Activated naive CD8-positive, alpha-beta T cell (primary cell): ENCODE measurements around the gene MSH3.
A peak's percentile ranks its signal among the peaks of the same experiment; 100 is the strongest.

Experiments
- H3K27ac Mint-ChIP-seq: one replicate; pipeline ENCODE4 v1.8.0; 2021; ENCODE audit warnings: mixed read lengths
- H3K27me3 Mint-ChIP-seq: one replicate; pipeline ENCODE4 v1.8.0; 2021; ENCODE audit warnings: mixed read lengths
- H3K36me3 Mint-ChIP-seq: one replicate; pipeline ENCODE4 v1.8.0; 2021; ENCODE audit warnings: mixed read lengths
- H3K4me1 Mint-ChIP-seq: one replicate; pipeline ENCODE4 v1.8.0; 2021; ENCODE audit warnings: low read depth, mixed read lengths
- H3K4me3 Mint-ChIP-seq: one replicate; pipeline ENCODE4 v1.8.0; 2021; ENCODE audit warnings: mild to moderate bottlenecking, mixed read lengths
- H3K9me3 Mint-ChIP-seq: one replicate; pipeline ENCODE4 v1.8.0; 2021; ENCODE audit warnings: low read depth, mixed read lengths

MSH3 gene

DNA sequence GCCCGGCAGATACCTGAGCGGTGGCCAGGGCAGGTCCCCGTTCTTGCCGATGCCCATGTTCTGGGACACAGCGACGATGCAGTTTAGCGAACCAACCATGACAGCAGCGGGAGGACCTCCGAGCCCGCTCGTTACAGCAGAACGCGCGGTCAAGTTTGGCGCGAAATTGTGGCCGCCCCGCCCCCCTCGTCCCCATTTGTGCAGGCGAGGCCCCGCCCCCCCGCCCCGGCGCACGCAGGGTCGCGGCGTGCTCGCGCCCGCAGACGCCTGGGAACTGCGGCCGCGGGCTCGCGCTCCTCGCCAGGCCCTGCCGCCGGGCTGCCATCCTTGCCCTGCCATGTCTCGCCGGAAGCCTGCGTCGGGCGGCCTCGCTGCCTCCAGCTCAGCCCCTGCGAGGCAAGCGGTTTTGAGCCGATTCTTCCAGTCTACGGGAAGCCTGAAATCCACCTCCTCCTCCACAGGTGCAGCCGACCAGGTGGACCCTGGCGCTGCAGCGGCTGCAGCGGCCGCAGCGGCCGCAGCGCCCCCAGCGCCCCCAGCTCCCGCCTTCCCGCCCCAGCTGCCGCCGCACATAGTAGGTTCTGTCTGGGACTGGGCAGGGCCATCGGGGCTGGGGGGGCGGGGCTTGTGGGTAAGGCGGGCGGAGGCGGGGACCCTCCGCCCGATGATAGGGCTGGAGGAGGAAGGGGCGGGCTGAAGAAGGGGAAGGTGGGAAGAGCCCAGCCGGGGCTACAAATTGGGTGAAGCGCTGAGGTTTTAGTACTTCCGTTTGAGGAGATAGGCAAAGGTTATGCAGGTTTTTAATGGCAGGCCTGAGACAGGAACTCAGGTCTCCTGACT is at the start of gene MSH3, which contains the start of gene DHFR:
TSS of gene MSH3 (plus strand) at position 262 of the 840 bp plus-strand sequence. CDS start at position 338, 76 bp downstream.
TSS of gene DHFR (minus strand) at position 593 of the 840 bp plus-strand sequence. CDS start at position 99, 494 bp downstream.
- Mint-ChIP-seq H3K9me3 (no peaks in the 10 kb centered on the region), H3K27ac (peak within 1 kb of the TSS; percentile 98), H3K4me3 (peak within 1 kb of the TSS; percentile 95), H3K4me1 (peaks cover 31% of the 10 kb centered on the region), H3K36me3 (peaks cover 9% of the 10 kb centered on the region), H3K27me3 (no peaks in the 10 kb centered on the region)

DNA sequence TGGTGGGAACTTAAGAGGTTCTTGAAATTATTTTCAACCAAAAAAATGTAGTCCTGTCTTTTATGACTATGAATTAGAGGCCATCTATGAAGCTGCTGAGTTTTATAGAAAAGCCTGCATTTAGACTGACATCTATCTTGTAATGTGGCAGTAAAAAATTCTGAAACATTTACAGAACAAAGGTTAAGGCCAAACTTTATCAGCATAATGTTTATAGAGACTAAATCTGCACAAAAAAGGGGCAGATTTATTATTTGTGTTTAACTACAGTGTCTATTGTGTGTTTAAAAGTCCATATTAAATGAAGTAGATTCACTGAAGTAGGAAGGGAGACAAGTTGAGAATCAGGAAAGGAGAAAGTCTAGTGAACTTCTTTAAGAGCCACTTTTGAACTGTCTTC is 47.1 kb upstream of the MSH3 start:
- Mint-ChIP-seq H3K4me1 (no peaks in the 10 kb centered on the region), H3K9me3 (no peaks in the 10 kb centered on the region), H3K27ac (no peak overlapping the region), H3K27me3 (no peaks in the 10 kb centered on the region), H3K36me3 (peaks cover 10% of the 10 kb centered on the region), H3K4me3 (no peak overlapping the region)

DNA sequence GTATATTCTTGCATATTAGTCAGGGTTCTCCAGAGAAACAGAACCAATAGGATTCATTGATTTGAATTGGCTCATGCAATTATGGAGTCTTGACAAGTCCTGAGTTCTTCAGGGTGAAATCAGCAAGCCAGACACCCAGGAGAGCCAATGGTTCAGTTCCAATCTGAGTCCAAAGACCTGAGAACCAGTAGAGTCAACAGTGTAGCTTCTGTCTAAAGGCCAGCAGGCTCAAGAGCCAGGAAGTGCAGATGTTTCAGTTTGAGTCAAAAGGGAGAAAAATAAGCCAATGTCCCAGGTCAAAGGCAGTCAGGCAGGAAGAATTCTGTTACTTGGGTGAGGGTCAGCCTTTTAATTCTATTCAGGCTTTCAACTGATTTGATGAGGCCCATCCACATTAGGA is 46.6 kb upstream of the MSH3 start:
- no peak overlapping the region for H3K27ac Mint-ChIP-seq
- no peaks in the 10 kb centered on the region for H3K4me1 Mint-ChIP-seq
- no peaks in the 10 kb centered on the region for H3K9me3 Mint-ChIP-seq
- H3K36me3 Mint-ChIP-seq, result peaks cover 10% of the 10 kb centered on the region
- H3K4me3 Mint-ChIP-seq, result no peak overlapping the region
- no peaks in the 10 kb centered on the region for H3K27me3 Mint-ChIP-seq

- Mint-ChIP-seq H3K4me3 (no peak overlapping the region), H3K4me1 (no peaks in the 10 kb centered on the region), H3K27me3 (no peaks in the 10 kb centered on the region), H3K36me3 (peaks cover 10% of the 10 kb centered on the region), H3K9me3 (no peaks in the 10 kb centered on the region), H3K27ac (no peak overlapping the region)
These were observed 45.7 kb upstream of the MSH3 start for GRCh38 chr5:80608731-80609130.

DNA sequence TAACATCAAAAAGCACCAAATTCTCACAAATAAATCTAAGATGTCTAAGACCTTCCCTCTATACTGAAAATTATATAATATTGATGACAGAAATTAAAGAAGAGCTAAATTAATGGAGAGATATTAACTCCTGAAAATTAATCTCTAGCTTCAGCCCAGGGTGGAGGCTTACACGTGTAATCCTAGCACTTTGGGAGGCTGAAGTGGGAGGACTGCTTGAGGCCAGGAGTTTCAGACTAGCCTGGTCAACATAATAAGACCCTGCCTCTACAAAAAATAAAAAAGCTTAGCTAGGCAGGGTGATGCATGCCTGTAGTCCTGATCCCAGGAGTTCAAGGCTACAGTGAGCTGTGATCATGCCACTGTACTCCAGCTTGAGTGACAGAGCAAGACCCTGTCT is 44.8 kb upstream of the MSH3 start:
- Mint-ChIP-seq H3K4me1 (no peaks in the 10 kb centered on the region), H3K27ac (no peak overlapping the region), H3K4me3 (no peak overlapping the region), H3K36me3 (peaks cover 10% of the 10 kb centered on the region), H3K27me3 (no peaks in the 10 kb centered on the region), H3K9me3 (no peaks in the 10 kb centered on the region)

- no peaks in the 10 kb centered on the region for H3K9me3 Mint-ChIP-seq
- H3K27me3 Mint-ChIP-seq, result no peaks in the 10 kb centered on the region
- H3K4me1 Mint-ChIP-seq, result no peaks in the 10 kb centered on the region
- no peak overlapping the region for H3K27ac Mint-ChIP-seq
- no peak overlapping the region for H3K4me3 Mint-ChIP-seq
- H3K36me3 Mint-ChIP-seq, result peaks cover 8% of the 10 kb centered on the region
These were observed 39.1 kb upstream of the MSH3 start for GRCh38 chr5:80615266-80615914.

DNA sequence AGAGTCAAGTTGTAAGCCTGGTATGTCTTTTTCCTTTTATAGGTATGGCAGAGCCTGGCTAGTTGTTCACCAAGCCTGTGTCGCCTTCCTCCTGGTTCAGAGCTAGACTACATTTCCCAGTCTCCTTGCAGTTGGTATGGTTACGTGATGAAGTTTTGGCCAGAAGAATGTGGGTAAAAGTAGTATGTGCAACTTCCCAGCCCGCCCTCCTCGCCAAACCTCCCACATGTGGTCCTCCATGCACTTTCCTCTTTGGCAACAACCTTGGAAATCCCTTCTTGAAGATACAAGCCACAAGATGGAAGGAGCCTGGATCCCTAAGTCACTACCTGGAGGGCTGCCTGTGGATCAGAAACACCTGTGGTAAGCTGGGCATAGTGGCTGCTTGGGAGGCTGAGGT is 36.0 kb upstream of the MSH3 start:
- no peaks in the 10 kb centered on the region for H3K4me1 Mint-ChIP-seq
- H3K27me3 Mint-ChIP-seq, result no peaks in the 10 kb centered on the region
- H3K9me3 Mint-ChIP-seq, result no peaks in the 10 kb centered on the region
- H3K4me3 Mint-ChIP-seq, result no peak overlapping the region
- H3K36me3 Mint-ChIP-seq, result peaks cover 22% of the 10 kb centered on the region
- no peak overlapping the region for H3K27ac Mint-ChIP-seq

GRCh38 chr5:80619086-80619485 is 35.4 kb upstream of the MSH3 start:
- peaks cover 22% of the 10 kb centered on the region for H3K36me3 Mint-ChIP-seq
- no peak overlapping the region for H3K27ac Mint-ChIP-seq
- H3K9me3 Mint-ChIP-seq, result no peaks in the 10 kb centered on the region
- no peaks in the 10 kb centered on the region for H3K4me1 Mint-ChIP-seq
- H3K27me3 Mint-ChIP-seq, result no peaks in the 10 kb centered on the region
- no peak overlapping the region for H3K4me3 Mint-ChIP-seq

GRCh38 chr5:80620211-80620610 is 34.2 kb upstream of the MSH3 start:
- no peak overlapping the region for H3K4me3 Mint-ChIP-seq
- H3K4me1 Mint-ChIP-seq, result no peaks in the 10 kb centered on the region
- no peak overlapping the region for H3K27ac Mint-ChIP-seq
- peaks cover 22% of the 10 kb centered on the region for H3K36me3 Mint-ChIP-seq
- H3K9me3 Mint-ChIP-seq, result no peaks in the 10 kb centered on the region
- H3K27me3 Mint-ChIP-seq, result no peaks in the 10 kb centered on the region

GRCh38 chr5:80622756-80623155 is 31.7 kb upstream of the MSH3 start:
- no peaks in the 10 kb centered on the region for H3K4me1 Mint-ChIP-seq
- no peaks in the 10 kb centered on the region for H3K9me3 Mint-ChIP-seq
- no peak overlapping the region for H3K4me3 Mint-ChIP-seq
- H3K36me3 Mint-ChIP-seq, result peaks cover 19% of the 10 kb centered on the region
- H3K27ac Mint-ChIP-seq, result no peak overlapping the region
- H3K27me3 Mint-ChIP-seq, result no peaks in the 10 kb centered on the region

DNA sequence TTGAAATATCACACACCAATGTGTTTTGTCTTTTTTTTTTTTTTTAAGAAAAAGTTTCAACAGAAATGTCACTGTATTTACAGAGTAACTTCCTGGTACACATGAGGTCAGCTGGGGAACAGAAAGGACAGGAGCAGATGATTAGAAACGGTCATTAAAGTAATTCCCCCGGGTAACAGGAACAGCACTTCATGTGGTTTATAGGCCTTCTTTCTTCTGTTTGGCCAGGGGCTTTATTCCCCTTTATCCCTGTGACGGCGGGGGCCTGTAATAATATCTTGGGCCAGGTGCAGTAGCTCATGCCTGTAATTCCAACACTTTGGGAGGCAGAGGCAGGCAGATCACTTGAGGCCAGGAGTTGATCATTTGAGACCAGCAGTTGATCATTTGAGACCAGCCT is 30.5 kb upstream of the MSH3 start:
- Mint-ChIP-seq H3K9me3 (no peaks in the 10 kb centered on the region), H3K36me3 (peaks cover 17% of the 10 kb centered on the region), H3K27ac (no peak overlapping the region), H3K4me1 (no peaks in the 10 kb centered on the region), H3K27me3 (no peaks in the 10 kb centered on the region), H3K4me3 (no peak overlapping the region)

GRCh38 chr5:80625230-80625629 is 29.2 kb upstream of the MSH3 start:
- Mint-ChIP-seq H3K4me3 (no peak overlapping the region), H3K27ac (no peak overlapping the region), H3K4me1 (no peaks in the 10 kb centered on the region), H3K27me3 (no peaks in the 10 kb centered on the region), H3K9me3 (no peaks in the 10 kb centered on the region), H3K36me3 (peaks cover 17% of the 10 kb centered on the region)

DNA sequence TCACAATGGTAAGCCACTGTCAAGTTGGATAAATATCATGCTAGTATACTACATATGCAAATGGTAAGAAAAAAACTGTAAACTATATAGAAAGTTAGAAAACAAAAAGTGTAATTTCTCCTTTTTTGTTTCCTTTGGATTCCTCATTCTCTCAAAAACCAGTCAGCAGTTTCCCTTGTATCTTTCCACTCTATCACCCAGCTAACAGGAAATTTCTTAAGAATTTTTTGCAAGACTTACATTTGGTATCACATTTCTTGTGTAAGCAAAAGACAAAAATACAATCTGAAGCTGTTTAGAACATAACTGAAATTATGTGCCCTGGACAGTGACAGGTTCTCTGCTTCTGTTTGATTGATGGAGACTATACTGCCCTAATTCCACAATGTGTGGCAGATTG is 25.2 kb upstream of the MSH3 start:
- peaks cover 5% of the 10 kb centered on the region for H3K4me1 Mint-ChIP-seq
- peaks cover 10% of the 10 kb centered on the region for H3K36me3 Mint-ChIP-seq
- H3K27me3 Mint-ChIP-seq, result no peaks in the 10 kb centered on the region
- no peak overlapping the region for H3K27ac Mint-ChIP-seq
- no peak overlapping the region for H3K4me3 Mint-ChIP-seq
- H3K9me3 Mint-ChIP-seq, result no peaks in the 10 kb centered on the region

DNA sequence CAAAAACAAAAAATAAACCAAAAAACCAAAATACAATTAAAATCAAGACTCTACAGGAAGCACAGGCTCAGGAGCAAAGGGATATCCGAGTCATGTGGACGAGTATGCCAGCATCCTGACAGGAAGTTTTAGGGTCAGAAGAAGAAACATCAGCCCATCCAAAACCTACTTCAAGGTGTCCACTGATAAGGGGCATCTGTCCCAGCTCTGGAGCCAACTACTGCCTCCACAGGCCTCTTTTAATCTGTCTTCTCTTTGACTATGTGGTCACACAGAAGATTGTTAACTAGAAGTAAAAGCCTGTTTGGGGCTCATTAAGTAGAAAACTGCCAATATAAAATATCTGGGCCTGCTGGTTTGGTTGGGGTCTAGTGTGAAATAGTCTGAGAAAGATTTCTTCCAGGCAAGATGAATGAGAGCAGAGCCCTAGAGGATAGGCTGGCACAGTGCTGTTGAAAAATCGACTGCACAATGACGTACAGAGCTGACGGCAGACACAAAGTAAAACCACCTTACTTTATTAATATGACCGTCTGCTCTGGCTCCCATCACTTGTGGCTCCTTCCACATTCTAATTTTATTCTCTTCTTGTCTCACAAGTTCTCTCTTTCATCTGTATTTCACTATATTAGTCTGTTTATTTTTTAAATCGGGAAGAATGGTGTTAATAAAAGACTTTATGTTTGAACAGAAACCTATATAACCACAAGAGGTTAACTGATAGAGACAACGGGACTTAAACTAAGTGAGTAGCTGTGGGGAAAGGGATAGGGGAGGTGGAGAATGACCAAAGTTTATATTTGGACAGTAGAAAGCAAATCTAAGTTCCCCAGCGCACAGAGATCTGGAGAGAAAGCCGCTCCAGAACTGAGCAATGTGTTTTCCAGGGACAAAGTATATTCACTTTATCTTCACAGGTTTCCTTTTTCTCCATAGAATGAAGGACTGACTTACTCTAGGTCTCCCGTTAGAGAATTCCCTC is 22.9 kb upstream of the MSH3 start:
- Mint-ChIP-seq H3K9me3 (no peaks in the 10 kb centered on the region), H3K36me3 (peaks cover 12% of the 10 kb centered on the region), H3K4me3 (no peak overlapping the region)

DNA sequence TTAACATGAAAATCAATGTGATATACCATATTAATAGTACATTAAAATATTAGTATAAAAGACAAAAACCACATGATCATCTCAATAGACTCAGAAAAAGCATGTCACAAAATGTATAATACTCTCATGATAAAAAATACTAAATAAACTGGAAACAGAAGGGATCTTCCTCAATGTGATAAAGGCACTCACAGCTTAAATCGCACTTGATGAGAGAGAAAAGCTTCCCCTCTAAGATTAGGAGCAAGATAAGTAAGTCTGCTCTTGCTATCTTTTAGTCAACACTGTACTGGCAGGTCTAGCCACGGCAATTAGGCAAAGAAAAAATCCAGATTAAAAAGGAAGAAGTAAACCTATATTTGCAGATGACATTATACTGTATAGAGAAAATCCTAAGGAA is 21.8 kb upstream of the MSH3 start:
- peaks cover 14% of the 10 kb centered on the region for H3K36me3 Mint-ChIP-seq
- H3K27ac Mint-ChIP-seq, result no peak overlapping the region
- no peaks in the 10 kb centered on the region for H3K27me3 Mint-ChIP-seq
- H3K4me1 Mint-ChIP-seq, result peaks cover 5% of the 10 kb centered on the region
- H3K9me3 Mint-ChIP-seq, result no peaks in the 10 kb centered on the region
- no peak overlapping the region for H3K4me3 Mint-ChIP-seq

More for the DNA sequence above, 22.9 kb upstream of the MSH3 start:
- peaks cover 5% of the 10 kb centered on the region for H3K4me1 Mint-ChIP-seq
- H3K27me3 Mint-ChIP-seq, result no peaks in the 10 kb centered on the region
- H3K27ac Mint-ChIP-seq, result no peak overlapping the region
